ENCODE measurements around the gene ADAMTS18. TPM values are rescaled to one million over a fixed set of nuclear protein-coding genes. Genes with fewer than 3 reads are reported as not detected.

ADAMTS18 gene
- total RNA-seq, 1 experiment from 2014 or later, result not detected

GRCh38 chr16:77410449-77410848, 24.4 kb downstream of the ADAMTS18 start (continued):
- TF ChIP-seq TCF7L2 (IDR thresholded peaks at IDR 0.05; ENCODE audit: borderline replicate concordance, extremely low read depth, insufficient read depth, insufficient read length), result no peak

- no TSS peak for BruUV-seq (replicated peaks)
- POLR2A ChIA-PET, result no interaction called here
- Histone ChIP-seq H4K20me1 (ENCODE audit: insufficient read depth) (no peaks in the 10 kb centered on the region), H3K36me3 (ENCODE audit: control insufficient read depth in 1 of 2, insufficient read depth in 2 of 2, low read length in 2 of 2) (no peaks in the 10 kb centered on the region), H3K27ac (ENCODE audit: low read depth, low read length) (no peak overlapping the region), H3K9me2 (ENCODE audit: insufficient read depth) (no peaks in the 10 kb centered on the region), H3K9me3 (ENCODE audit: control insufficient read depth in 1 of 2, insufficient read depth in 1 of 2, low read depth in 1 of 2, low read length in 2 of 2) (no peaks in the 10 kb centered on the region), H3K79me2 (ENCODE audit: insufficient read depth, low read length) (no peaks in the 10 kb centered on the region), H3K4me3 (replicated peaks in 1 of 2; ENCODE audit: low read depth in 1 of 2, low read length in 2 of 2) (no peak overlapping the region), H3K27me3 (ENCODE audit: insufficient read depth, low read length) (peaks cover 5% of the 10 kb centered on the region; the same call in 1 of the 2 replicates), H3K4me1 (ENCODE audit: control insufficient read depth in 1 of 2, insufficient read depth in 2 of 2, low read length in 2 of 2) (no peaks in the 10 kb centered on the region), H3K9ac (ENCODE audit: low read length) (no peak overlapping the region), H2AFZ (ENCODE audit: low read depth, low read length, poor library complexity, severe bottlenecking) (no peak overlapping the region), H3K4me2 (ENCODE audit: low read length) (no peak overlapping the region)
- DNase-seq (ENCODE audit: low read depth, low spot score), result no peak
- intact Hi-C loops (cut with micrococcal nuclease), result loop anchor here (10.0 kb wide), 1 partner anchor 175 kb away; no protein-coding TSS in a partner anchor
- TF ChIP-seq ELF1 (IDR thresholded peaks at IDR 0.05; ENCODE audit: borderline replicate concordance, low read depth), result no peak
- no peak for TF ChIP-seq ZFX (IDR thresholded peaks at IDR 0.05)
- no peak for TF ChIP-seq MAX (IDR thresholded peaks at IDR 0.05)
- no peak for TF ChIP-seq POLR2AphosphoS5 (IDR thresholded peaks at IDR 0.05; ENCODE audit: low read depth, low read length)
- no peak for TF ChIP-seq CTCF (IDR thresholded peaks at IDR 0.05 in 2 of 3, conservative IDR thresholded peaks at IDR 0.05 in 1 of 3; ENCODE audit: borderline replicate concordance in 1 of 3, insufficient read depth in 1 of 3, low read depth in 2 of 3, low read length in 2 of 3)
- TF ChIP-seq ZBTB33 (IDR thresholded peaks at IDR 0.05; ENCODE audit: extremely low read depth, insufficient replicate concordance, low read length), result no peak
- no peak for TF ChIP-seq RAD21 (IDR thresholded peaks at IDR 0.05; ENCODE audit: low read depth)
- no peak for TF ChIP-seq REST (IDR thresholded peaks at IDR 0.05; ENCODE audit: low read depth)
- no peak for TF ChIP-seq EGR1 (IDR thresholded peaks at IDR 0.05; ENCODE audit: low read depth)
- TF ChIP-seq SRF (IDR thresholded peaks at IDR 0.05; ENCODE audit: low read depth), result no peak
- no peak for TF ChIP-seq EZH2 (IDR thresholded peaks at IDR 0.05)
- TF ChIP-seq CEBPB (IDR thresholded peaks at IDR 0.05; ENCODE audit: low read depth), result no peak
- TF ChIP-seq TCF7L2 (IDR thresholded peaks at IDR 0.05; ENCODE audit: borderline replicate concordance, extremely low read depth, insufficient read depth, insufficient read length), result no peak
- no peak for TF ChIP-seq FOSL1 (IDR thresholded peaks at IDR 0.05; ENCODE audit: low read depth)
- RAD21 ChIA-PET (ENCODE audit: low non-redundant PET in 1 of 2, low total read pairs in 2 of 2, uncharacterized antibody in 2 of 2, unreplicated experiment in 2 of 2), result no interaction called here
- CTCF ChIA-PET, result no interaction called here
- ATAC-seq, result no peak
These were observed 25.5 kb downstream of the ADAMTS18 start for GRCh38 chr16:77409311-77409710.
